HG02623 (cell line): ENCODE measurements around the gene SORCS3.

Experiments
- ATAC-seq: cut with Tn5 transposase; IDR thresholded peaks from one replicate; pipeline ENCODE4 v1.9.1; 2021; ENCODE audit warnings: moderate library complexity; ENCODE audit not compliant: unreplicated experiment

SORCS3 gene

DNA sequence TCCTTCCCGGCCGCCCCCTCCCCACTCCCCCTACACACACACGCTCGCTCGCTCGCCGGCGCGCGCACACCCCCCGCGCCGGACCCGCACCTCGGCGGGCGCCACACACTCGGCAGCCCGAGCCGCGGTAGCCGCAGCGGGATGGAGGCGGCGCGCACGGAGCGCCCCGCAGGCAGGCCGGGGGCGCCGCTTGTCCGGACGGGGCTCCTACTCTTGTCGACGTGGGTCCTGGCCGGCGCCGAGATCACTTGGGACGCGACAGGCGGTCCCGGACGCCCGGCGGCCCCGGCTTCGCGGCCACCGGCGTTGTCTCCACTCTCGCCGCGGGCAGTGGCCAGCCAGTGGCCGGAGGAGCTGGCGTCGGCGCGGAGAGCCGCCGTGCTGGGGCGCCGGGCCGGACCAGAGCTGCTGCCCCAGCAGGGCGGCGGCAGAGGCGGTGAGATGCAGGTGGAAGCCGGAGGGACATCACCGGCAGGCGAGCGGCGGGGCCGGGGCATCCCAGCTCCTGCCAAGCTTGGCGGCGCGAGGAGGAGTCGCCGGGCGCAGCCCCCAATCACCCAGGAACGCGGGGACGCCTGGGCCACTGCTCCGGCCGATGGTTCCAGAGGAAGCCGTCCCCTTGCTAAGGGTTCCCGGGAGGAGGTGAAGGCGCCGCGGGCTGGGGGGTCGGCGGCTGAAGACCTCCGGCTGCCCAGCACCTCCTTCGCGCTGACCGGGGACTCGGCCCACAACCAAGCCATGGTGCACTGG is at the start of gene SORCS3:
SORCS3 (plus strand) TSS at position 104 of the 750 bp plus-strand sequence.
- ATAC-seq: no peak

- ATAC-seq: no peak
Observed at GRCh38 chr10:104591441-104591840, 49.6 kb upstream of the SORCS3 start.

GRCh38 chr10:104601166-104601565 is 39.9 kb upstream of the SORCS3 start:
- no peak for ATAC-seq

GRCh38 chr10:104608091-104608828 is 32.8 kb upstream of the SORCS3 start:
- ATAC-seq: no peak

DNA sequence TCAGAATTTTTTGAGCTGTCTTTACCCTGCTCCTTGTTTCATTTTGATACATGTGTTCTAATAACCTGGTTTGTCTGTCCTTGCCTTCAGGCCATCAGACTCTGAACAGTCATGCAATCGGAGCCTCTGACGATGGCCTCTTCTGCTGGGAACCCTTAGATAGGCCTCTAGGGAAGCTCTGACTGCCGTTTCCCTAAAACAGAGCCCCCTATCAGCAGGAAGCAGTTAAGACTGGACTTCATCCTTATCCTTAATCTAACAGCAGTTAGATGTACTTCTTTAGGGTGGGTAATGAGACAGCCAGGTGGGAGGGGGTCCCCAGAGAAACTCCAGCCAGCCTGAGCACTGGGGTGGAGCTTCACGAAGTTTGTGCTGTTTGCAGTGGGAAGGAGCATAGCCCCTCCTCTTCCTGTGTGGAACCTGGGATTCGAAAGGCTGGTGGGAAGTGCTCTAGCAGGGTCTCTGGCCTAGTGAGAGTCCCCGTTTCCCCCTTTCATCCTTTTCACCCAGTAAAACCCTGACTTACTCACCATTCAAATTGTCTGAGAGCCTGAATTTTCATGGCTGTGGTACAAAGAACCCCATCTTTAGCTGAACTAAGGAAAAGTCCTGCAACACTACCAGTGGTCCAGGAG is 28.4 kb upstream of the SORCS3 start:
- ATAC-seq: no peak

DNA sequence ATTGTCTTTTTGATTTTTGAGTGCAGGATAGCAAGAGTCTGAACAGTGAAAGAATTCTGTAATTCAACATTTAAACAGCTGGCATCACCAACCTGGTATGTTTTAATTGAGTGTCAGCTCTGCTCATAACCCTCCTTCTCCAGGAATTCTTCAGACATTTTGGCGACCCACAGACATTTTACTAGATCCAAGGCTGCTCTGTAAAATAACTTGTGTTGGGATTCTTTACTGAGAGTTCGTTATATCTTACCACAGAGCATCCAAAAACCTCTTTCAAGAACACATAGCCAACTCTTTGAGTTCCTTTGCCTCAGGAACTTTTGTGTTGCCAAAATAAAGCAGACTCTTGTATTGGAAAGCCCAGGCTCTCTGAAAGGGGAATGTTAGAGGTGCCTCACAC is 27.7 kb upstream of the SORCS3 start:
- ATAC-seq: no peak

DNA sequence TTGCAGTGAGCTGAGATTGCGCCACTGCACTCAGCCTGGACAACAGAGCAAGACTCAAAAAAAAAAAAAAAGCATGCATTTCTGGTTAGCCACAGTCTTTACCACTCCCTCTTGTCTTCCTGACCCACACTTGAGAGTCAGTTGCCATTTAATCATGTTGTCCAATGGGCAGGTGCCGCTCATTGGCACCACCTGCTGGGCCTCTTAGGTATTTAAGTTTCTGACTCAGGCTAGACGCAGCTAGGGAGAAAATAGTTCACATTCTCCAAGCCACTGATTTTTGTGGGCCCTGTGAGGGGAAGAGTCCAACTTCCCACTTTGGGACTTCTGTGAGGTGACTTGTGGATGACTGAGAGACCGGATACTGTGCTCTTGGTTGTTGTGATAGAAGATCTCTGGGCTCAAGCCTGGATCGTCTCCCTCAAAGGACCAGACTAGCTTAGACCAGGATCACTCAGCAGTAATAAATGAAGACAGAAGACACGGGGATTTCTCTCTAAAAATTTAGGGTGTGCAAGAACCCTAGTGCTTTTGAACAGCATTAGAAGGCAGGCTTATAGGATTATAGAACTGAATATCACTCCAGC is 26.8 kb upstream of the SORCS3 start:
- ATAC-seq: no peak

DNA sequence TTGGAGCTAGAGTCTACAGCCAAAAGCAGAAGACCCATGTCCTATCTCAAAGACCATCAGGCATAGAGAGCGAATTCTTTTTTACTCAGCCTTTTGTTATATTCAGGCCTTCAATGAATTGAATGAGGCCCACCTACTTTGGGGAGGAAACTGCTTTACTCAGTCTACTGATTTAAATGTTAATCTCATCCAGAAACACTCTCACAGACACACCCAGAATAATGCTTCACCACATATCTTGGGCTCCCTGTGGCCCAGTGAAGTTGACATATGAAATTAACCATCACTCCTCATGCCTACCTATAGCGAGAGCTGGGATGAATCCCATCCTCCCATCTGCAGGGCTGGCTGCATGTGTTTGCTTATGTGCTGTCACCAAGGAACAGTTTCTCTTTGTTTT is 26.0 kb upstream of the SORCS3 start:
- no peak for ATAC-seq

- ATAC-seq: no peak
Observed at GRCh38 chr10:104617831-104618230, 23.3 kb upstream of the SORCS3 start.

DNA sequence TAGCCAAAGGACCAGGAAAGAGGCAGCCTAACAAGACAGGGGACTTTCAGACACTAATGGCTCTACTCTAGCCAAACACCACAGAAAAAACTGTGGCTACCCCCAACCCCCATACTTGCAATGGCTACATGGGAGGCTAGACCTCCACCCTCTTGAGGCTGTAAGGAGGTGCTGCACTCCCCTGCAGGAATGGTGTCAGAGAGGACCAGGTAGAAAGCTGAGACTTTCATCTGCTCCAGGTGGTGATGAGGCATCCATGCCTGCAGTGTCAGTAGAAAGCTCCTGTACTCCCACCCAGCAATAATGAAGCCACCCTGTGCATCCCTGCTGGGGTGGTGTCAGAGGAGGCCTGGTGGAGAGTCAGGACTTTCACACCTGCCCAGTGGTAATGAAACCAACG is 18.9 kb upstream of the SORCS3 start:
- ATAC-seq: no peak

DNA sequence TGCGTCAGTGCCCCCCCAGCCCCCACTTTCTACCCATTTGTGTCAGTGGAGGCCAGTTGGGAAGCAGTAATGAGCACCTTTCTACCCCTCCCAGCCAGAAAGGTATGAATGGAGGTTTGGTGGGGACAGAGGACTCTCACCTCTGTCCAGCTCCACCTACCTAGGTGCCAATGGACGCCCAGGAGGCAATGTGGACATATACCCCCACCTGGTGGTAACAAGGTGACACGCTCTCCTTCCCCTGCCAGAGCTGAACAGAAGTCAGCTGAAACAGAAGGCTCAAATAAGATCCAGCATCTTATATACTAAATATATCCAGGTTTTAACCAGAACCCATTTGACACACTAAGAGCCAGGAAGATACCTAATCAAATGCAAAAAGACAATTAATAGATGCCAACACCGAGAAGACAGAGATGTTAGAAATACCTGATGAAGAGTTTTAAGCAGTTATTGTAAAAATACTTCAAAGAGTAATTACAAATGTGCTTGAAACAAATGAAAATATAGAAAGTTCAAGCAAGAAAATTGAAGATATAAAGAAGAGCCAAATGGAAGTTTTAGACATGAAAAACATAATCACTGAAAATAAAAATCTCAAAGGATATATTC is 18.4 kb upstream of the SORCS3 start:
- ATAC-seq: no peak

GRCh38 chr10:104630731-104631130 is 10.4 kb upstream of the SORCS3 start:
- ATAC-seq: no peak

GRCh38 chr10:104631946-104632345 is 9.1 kb upstream of the SORCS3 start:
- ATAC-seq: no peak

DNA sequence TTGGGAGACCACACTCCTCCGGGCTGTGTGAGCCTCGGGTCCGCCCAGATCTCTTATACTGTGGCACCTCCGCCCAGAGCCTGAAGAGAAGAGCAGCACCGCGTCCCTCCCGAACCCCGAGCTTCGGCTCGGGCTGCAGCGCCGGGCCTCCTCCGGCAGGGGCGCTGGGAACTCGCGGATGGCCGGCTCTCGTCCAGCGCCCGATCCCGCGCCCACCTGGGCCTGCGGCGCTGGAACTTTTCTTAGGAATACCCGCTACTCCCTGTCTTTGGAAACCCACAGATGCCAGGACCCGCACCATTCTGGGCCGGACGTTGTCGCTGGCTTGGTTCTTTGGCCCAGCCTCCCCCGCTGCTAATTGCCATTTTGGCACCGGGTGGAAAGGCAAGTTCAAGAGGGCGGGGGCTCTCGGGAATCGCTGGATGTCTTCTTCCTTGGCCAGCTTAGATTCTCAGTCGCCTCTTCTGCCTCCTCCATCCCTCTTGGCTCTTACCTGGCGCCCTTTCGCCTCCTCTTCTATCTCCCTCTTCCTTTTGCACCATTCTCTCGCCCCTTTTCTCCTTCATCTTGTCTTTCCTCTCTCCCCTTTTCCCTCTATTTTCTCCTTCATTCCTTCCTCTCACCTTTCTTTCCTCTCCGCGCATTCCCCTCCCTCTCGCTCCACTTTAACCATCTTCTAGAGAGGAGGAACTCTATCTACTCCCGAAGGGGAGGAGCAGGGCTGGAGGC is 2.1 kb upstream of the SORCS3 start:
- no peak for ATAC-seq

DNA sequence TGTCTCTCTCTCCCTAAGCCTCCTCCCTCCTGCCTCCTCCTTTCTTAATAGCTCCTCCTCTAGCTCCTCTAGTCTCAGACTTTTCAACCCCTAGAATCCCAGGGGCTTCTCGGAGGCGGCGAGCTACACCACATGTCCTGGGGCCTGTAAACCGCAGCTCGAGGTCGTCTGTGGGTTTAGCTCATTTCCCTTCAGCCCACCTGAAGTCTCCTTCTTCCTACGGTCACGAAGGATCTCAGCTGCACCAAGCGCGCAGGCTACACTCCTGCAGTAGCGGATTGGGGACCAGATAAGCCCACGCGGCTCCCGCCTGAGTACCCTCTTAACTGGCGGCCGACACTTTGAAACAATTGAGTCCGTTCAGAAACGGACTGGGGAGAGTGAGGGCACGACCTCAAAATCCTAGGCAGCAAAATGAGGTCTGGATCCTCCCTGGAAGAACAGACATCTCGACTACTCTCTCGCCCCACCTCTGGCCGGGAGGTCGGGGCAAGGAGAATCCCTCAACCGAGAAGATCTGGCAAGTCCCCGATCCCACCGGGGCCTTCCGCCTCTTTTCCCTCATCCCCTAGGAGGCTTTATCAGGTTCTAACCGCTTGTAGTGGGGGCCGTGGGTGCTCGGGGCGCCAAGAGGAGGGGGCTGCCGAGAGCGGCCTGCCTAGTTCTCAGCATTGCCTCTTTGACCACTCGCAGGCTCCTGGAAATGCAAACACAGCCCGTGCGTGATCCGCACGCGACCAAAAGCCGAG is 1.3 kb upstream of the SORCS3 start:
- ATAC-seq: no peak

- ATAC-seq: no peak
Observed at GRCh38 chr10:104640339-104641186, 527 bp upstream of the SORCS3 start.

GRCh38 chr10:104641937-104642657 is 1.0 kb downstream of the SORCS3 start:
- ATAC-seq: no peak

DNA sequence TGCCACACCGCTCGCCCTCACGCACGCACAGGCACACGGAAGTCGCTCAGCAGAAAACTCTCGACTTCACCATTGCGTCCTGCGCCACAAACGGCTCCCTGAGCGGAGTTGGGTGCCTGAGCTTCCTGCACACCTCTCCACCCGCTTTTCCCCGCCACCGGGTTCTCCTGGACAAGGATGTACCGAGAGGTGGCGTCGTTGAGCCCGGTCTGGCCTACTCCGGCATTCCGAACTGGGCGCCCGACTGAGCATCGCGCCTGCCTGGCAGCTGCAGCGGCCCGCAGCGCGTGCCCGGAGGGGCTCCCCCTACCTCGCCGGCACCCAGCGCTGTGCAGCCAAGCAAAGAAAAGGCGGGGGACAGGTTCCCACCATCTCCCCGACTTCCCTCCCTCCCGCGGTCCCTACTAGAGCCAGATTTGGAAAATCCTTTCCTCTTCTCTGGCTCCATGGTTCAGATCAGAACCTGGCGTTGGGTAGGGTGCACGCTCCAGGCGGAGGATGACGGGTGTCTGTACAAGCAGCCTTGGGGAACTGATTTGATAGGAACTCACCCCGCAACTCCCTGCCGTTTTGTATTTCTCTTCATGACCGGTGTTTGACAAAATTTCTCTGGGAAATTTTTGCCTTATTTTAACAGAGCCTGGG is 1.7 kb downstream of the SORCS3 start:
- no peak for ATAC-seq
